HEK293 (cell line): ENCODE results near the gene AHCY.
A peak's percentile ranks its signal among the peaks of the same experiment; 100 is the strongest.
"Not testable (repeated sequence)": the region's sequence is repeated elsewhere in the genome, so short reads cannot be mapped to it uniquely, and the experiment has no call there.

Experiments used
- CTCF ChIA-PET: fragments of 350-600 bp; formaldehyde crosslinking; extraction: SDS; loops from one replicate; lab custom pipeline; 2021; ENCODE audit warnings: antibody characterized with exemption; lab: Yijun Ruan, JAX
- POLR2A ChIA-PET: fragments of 300-600 bp; formaldehyde crosslinking; extraction: SDS; loops from one replicate; lab custom pipeline; 2020; ENCODE audit warnings: antibody characterized with exemption, inconsistent platforms; lab: Yijun Ruan, JAX
- H3K27ac ChIP-seq: fragments of 200-500 bp; sonication (Bioruptor generic); 2 replicates; pipeline ENCODE4 v1.5.1; 2014; ENCODE audit warnings: low read depth, low read length, control low read depth, inconsistent platforms; ENCODE audit errors: extremely low read depth
- H3K36me3 ChIP-seq, 2 experiments: fragments of 200-500 bp in 1 of 2; sonication (Bioruptor generic) in 1 of 2; 1 replicate in 1 of 2; 2 replicates in 1 of 2; pipeline ENCODE4 v1.5.1; 2014 to 2017; ENCODE audit warnings: inconsistent platforms in 2 of 2, low read length in 2 of 2; ENCODE audit not compliant: control insufficient read depth in 2 of 2, insufficient read depth in 1 of 2
- H3K4me1 ChIP-seq: fragments of 200-500 bp; sonication (Bioruptor generic); 2 replicates; pipeline ENCODE4 v1.5.1; 2014; ENCODE audit warnings: mild to moderate bottlenecking, low read length, inconsistent platforms; ENCODE audit not compliant: control insufficient read depth, insufficient read depth
- H3K4me3 ChIP-seq: 2 replicates; pipeline ENCODE4 v1.5.1; 2011; ENCODE audit warnings: low read depth, mild to moderate bottlenecking, control low read depth, low read length, moderate library complexity
- H3K9me3 ChIP-seq: fragments of 200-500 bp; sonication (Bioruptor generic); 2 replicates; pipeline ENCODE4 v1.5.1; 2014; ENCODE audit warnings: low read depth, low read length, inconsistent platforms; ENCODE audit not compliant: control insufficient read depth, insufficient read depth
- ATF2 ChIP-seq: fragments of 450-650 bp; formaldehyde crosslinking; IDR thresholded peaks from 2 replicates; pipeline ENCODE4 v1.5.1; 2016; ENCODE audit warnings: missing biosample characterization, missing genetic modification characterization, low read depth
- HOXC10 ChIP-seq: sonication (generic); formaldehyde crosslinking; IDR thresholded peaks from 2 replicates; pipeline ENCODE4 v1.8.1; 2023; ENCODE audit warnings: mild to moderate bottlenecking, missing genetic modification reagents
- MEIS1 ChIP-seq: sonication (generic); formaldehyde crosslinking; IDR thresholded peaks from 2 replicates; pipeline ENCODE4 v1.8.1; 2022; ENCODE audit warnings: missing genetic modification reagents, mild to moderate bottlenecking, borderline replicate concordance
- OSR2 ChIP-seq: fragments of 450-650 bp; formaldehyde crosslinking; IDR thresholded peaks from 2 replicates; pipeline ENCODE4 v1.5.1; 2016; ENCODE audit warnings: missing biosample characterization, missing genetic modification characterization
- OVOL3 ChIP-seq: fragments of 450-650 bp; formaldehyde crosslinking; IDR thresholded peaks from 2 replicates; pipeline ENCODE4 v1.5.1; 2016; ENCODE audit warnings: missing biosample characterization, missing genetic modification characterization
- SCRT2 ChIP-seq: fragments of 450-650 bp; formaldehyde crosslinking; IDR thresholded peaks from 2 replicates; pipeline ENCODE4 v1.5.1; 2016; ENCODE audit warnings: missing biosample characterization, missing genetic modification characterization
- ZBTB6 ChIP-seq: fragments of 450-650 bp; formaldehyde crosslinking; IDR thresholded peaks from 2 replicates; pipeline ENCODE4 v1.5.1; 2017; ENCODE audit warnings: missing biosample characterization, missing genetic modification characterization
- ZBTB8A ChIP-seq: fragments of 450-650 bp; formaldehyde crosslinking; IDR thresholded peaks from 2 replicates; pipeline ENCODE4 v1.5.1; 2016; ENCODE audit warnings: missing biosample characterization, missing genetic modification characterization
- ZFP3 ChIP-seq: fragments of 450-650 bp; formaldehyde crosslinking; IDR thresholded peaks from 2 replicates; pipeline ENCODE4 v1.5.1; 2016; ENCODE audit warnings: low read depth, missing biosample characterization, missing genetic modification characterization
- ZFP41 ChIP-seq: fragments of 450-650 bp; formaldehyde crosslinking; IDR thresholded peaks from 2 replicates; pipeline ENCODE4 v1.5.1; 2016; ENCODE audit warnings: missing biosample characterization, missing genetic modification characterization, borderline replicate concordance
- ZNF266 ChIP-seq: fragments of 450-650 bp; formaldehyde crosslinking; IDR thresholded peaks from 2 replicates; pipeline ENCODE4 v1.5.1; 2016; ENCODE audit warnings: missing biosample characterization, missing genetic modification characterization, low read depth
- ZNF302 ChIP-seq: fragments of 450-650 bp; formaldehyde crosslinking; IDR thresholded peaks from 2 replicates; pipeline ENCODE4 v1.5.1; 2016; ENCODE audit warnings: missing biosample characterization, missing genetic modification characterization, low read depth
- ZNF324 ChIP-seq: fragments of 450-650 bp; formaldehyde crosslinking; IDR thresholded peaks from 2 replicates; pipeline ENCODE4 v1.5.1; 2016; ENCODE audit warnings: missing biosample characterization, missing genetic modification characterization
- ZNF416 ChIP-seq: fragments of 450-650 bp; formaldehyde crosslinking; IDR thresholded peaks from 2 replicates; pipeline ENCODE4 v1.5.1; 2016; ENCODE audit warnings: missing biosample characterization, missing genetic modification characterization
- ZNF426 ChIP-seq: fragments of 450-650 bp; formaldehyde crosslinking; IDR thresholded peaks from 2 replicates; pipeline ENCODE4 v1.5.1; 2017; ENCODE audit warnings: missing biosample characterization, missing genetic modification characterization, mild to moderate bottlenecking, inconsistent platforms, moderate library complexity
- ZNF501 ChIP-seq: fragments of 450-650 bp; formaldehyde crosslinking; IDR thresholded peaks from 2 replicates; pipeline ENCODE4 v1.5.1; 2016; ENCODE audit warnings: missing biosample characterization, missing genetic modification characterization
- ZNF623 ChIP-seq: fragments of 450-650 bp; formaldehyde crosslinking; IDR thresholded peaks from 2 replicates; pipeline ENCODE4 v1.5.1; 2016; ENCODE audit warnings: missing biosample characterization, missing genetic modification characterization
- ZNF624 ChIP-seq: fragments of 450-650 bp; formaldehyde crosslinking; IDR thresholded peaks from 2 replicates; pipeline ENCODE4 v1.5.1; 2017; ENCODE audit warnings: missing biosample characterization, missing genetic modification characterization
- ZNF654 ChIP-seq: fragments of 450-650 bp; formaldehyde crosslinking; IDR thresholded peaks from 2 replicates; pipeline ENCODE4 v1.5.1; 2016; ENCODE audit warnings: low read depth, missing biosample characterization, missing genetic modification characterization
- ZNF707 ChIP-seq: fragments of 450-650 bp; formaldehyde crosslinking; IDR thresholded peaks from 2 replicates; pipeline ENCODE4 v1.5.1; 2016; ENCODE audit warnings: missing biosample characterization, missing genetic modification characterization
- ZXDB ChIP-seq: fragments of 450-650 bp; formaldehyde crosslinking; IDR thresholded peaks from 2 replicates; pipeline ENCODE4 v1.5.1; 2016; ENCODE audit warnings: missing biosample characterization, missing genetic modification characterization
- TF ChIP-seq, protein P1 (sequence below): fragments of 450-650 bp; formaldehyde crosslinking; IDR thresholded peaks from 2 replicates; pipeline ENCODE4 v1.5.1; 2016; ENCODE audit warnings: missing biosample characterization, missing genetic modification characterization

The AHCY gene

DNA sequence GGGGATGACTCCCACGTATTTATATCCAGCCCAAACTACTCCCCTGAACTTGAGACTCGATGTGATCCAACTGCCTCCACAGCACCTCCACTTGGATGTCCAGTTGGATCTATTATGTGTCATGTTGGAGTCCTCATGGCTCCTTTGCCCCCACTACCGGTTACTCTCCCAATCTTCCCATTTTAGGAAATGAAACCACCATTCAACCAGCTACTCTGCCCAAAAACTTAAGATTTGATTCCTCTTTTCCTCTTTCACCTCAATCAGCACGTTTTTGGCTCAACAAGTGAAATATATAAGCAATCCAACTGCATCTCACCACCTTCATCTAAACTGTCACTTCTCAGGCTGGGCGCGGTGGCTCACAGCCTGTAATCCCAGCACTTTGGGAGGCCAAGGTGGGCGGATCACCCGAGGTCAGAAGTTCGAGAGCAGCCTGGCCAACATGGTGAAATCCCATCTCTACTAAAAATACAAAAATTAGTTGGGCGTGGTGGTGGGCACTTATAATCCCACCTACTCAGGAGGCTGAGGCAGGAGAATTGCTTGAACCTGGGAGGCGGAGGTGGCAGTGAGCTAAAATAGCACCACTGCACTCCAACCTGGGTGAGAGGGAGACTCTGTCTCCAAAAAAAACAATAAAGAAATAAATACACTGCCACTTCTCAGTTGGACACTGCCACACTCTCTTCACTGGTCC, 3.4 kb downstream of the AHCY start (continued):
- TF ChIP-seq ZNF707 (tag by site-specific recombination) = no peak
- no peak for TF ChIP-seq ZFP3 (tag by site-specific recombination)
- no peak for TF ChIP-seq ZNF501 (tag by site-specific recombination)
- TF ChIP-seq, all 188 proteins: peak for 10

DNA sequence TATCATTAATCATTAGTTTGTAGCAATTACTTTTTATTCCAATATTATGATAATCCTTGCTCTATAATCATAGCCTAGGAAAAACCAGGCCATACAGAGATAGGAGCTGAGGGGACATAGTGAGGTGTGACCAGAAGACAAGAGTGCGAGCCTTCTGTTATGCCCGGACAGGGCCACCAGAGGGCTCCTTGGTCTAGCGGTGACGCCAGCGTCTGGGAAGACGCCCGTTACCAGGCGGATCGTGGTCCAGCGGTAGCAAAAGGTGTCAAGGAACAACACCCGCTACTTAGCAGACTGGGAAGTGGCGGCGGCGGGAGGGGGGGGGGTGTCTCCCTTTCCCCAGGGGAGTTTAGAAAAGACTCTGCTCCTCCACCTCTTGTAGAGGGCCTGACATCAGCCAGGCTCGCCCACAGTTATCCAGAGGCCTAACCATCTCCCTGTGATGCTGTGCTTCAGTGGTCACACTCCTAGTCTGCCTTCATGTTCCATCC, 4.8 kb downstream of the AHCY start:
- H3K27ac ChIP-seq, POLR2A ChIA-PET, H3K9me3 ChIP-seq, H3K4me3 ChIP-seq: not testable (repeated sequence)
- TF ChIP-seq ATF2 (tag by site-specific recombination) = 0 out of 2 replicates have a peak, but pooled peaks have one; percentile 11
- TF ChIP-seq OSR2 (tag by site-specific recombination) = 0 out of 2 replicates have a peak, but pooled peaks have one; percentile 28
- peak; percentile 60 for TF ChIP-seq ZBTB8A (tag by site-specific recombination)
- peak; percentile 34 for TF ChIP-seq ZNF654
- CTCF ChIA-PET = interaction anchor here (0.5 to 1.3 kb wide), 3 partner anchors 105 to 396 kb away, joined by 3 to 5 read pairs (median 3); no protein-coding TSS in a partner anchor
- H3K36me3 ChIP-seq = peaks cover 1 to 57% of the 10 kb centered on the region in 2 experiments; a peak in 2 of 3 replicates
- peaks cover 16% of the 10 kb centered on the region for H3K4me1 ChIP-seq

DNA sequence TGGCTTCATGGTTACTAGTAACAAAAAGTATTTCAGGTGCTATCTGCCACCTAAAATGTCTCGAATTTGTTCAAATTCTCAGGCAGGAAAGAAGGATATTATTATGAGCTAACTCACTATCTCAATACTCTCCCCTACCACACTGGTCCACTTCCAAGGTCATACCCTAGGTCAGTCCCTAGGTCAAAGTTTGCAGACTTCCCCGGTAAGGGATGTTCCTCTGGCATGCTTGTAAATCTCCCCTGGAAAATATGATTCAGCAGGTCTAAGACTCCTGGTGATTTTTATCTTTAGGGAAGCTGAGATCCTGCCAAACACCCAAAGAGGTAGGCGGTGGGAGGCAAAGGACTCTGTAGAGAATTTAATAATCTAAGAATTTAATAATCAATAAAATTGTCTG, 6.7 kb downstream of the AHCY start:
- CTCF ChIA-PET = interaction anchor here (1.1 to 2.7 kb wide), 2 partner anchors 8 to 16 kb away, joined by 4 to 11 read pairs; no protein-coding TSS in a partner anchor
- TF ChIP-seq ZNF266 (tag by site-specific recombination) = no peak
- no peak for TF ChIP-seq OVOL3
- no peak for TF ChIP-seq ZNF302
- TF ChIP-seq ZNF623 (tag by site-specific recombination) = no peak
- no peak for TF ChIP-seq ZNF624 (tag by site-specific recombination)
- TF ChIP-seq HOXC10 (CRISPR knock-in tag) = no peak
- TF ChIP-seq ZNF426 (tag by site-specific recombination) = no peak
- TF ChIP-seq ZFP41 (tag by site-specific recombination) = no peak
- Histone ChIP-seq H3K36me3 (peaks cover 3 to 69% of the 10 kb centered on the region in 2 experiments; a peak in 2 of 3 replicates), H3K4me1 (peaks cover 13% of the 10 kb centered on the region), H3K9me3 (no peaks in the 10 kb centered on the region), H3K4me3 (no peak overlapping the region), H3K27ac (no peak overlapping the region)
- POLR2A ChIA-PET = no interaction called here

- TF ChIP-seq ZBTB6 (no peak), MEIS1 (CRISPR knock-in tag) (no peak), ZXDB (tag by site-specific recombination) (no peak), SCRT2 (tag by site-specific recombination) (peak; percentile 58), ZNF324 (tag by site-specific recombination) (no peak), ZNF416 (tag by site-specific recombination) (no peak)
- TF ChIP-seq, protein P1, sequence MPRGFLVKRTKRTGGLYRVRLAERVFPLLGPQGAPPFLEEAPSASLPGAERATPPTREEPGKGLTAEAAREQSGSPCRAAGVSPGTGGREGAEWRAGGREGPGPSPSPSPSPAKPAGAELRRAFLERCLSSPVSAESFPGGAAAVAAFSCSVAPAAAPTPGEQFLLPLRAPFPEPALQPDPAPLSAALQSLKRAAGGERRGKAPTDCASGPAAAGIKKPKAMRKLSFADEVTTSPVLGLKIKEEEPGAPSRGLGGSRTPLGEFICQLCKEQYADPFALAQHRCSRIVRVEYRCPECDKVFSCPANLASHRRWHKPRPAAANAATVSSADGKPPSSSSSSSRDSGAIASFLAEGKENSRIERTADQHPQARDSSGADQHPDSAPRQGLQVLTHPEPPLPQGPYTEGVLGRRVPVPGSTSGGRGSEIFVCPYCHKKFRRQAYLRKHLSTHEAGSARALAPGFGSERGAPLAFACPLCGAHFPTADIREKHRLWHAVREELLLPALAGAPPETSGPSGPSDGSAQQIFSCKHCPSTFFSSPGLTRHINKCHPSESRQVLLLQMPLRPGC (tag by site-specific recombination) = no peak
These were observed 7.9 kb downstream of the AHCY start for GRCh38 chr20:34295284-34295683.

More at GRCh38 chr20:34295284-34295683, 7.9 kb downstream of the AHCY start:
- Histone ChIP-seq H3K4me1 (peaks cover under 1% of the 10 kb centered on the region), H3K36me3 (peaks cover 9 to 78% of the 10 kb centered on the region in 2 experiments; a peak in 2 of 3 replicates), H3K4me3 (no peak overlapping the region), H3K9me3 (no peaks in the 10 kb centered on the region), H3K27ac (no peak overlapping the region)
- CTCF ChIA-PET = interaction anchor here (0.8 to 2.7 kb wide), 2 partner anchors 17 to 105 kb away, joined by 3 to 11 read pairs; no protein-coding TSS in a partner anchor
- POLR2A ChIA-PET = no interaction called here
